ENCODE measurements around the gene SPAG17.
A peak's percentile ranks its signal among the peaks of the same experiment; 100 is the strongest.

Gene SPAG17

DNA sequence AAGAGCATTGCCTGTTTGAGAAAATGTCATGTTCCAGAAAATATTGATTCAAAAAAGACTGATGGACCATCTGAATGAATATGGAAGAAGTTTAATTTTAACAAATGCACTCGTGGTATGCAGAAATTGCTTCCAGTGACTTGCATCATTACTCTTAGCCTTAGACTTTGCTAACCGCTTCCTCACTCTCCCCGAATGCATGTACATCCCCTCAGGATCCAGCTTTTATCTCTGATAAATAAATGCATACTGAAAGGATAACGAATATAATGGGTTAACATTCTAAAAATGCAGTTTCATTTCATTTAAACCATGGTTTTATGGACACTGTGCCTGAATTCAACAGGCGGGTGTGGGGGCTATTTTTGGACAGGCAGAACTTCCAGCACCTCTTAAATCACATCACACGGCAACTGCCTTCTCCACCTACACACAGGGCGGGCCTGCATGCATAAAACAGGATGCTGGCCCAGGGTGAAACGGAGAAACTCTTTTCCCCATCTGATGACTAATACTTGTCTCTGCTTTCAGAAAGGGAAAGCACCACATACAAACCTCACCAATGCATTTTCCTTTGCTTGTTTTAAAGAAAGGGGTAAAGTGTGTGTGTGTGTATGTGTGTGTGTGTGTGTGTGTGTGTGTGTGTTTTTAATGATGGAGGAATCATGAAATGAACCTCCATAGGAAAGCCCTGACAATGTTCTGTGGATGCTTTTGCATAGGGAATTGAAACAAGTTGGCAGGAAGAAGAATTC is 48.7 kb downstream of the SPAG17 start:
- DNase-seq (ENCODE audit: low spot score): peak; percentile 55
- Histone ChIP-seq H3K4me3 (ENCODE audit: severe bottlenecking) (no peak overlapping the region), H3K4me1 (ENCODE audit: insufficient read depth, poor library complexity, severe bottlenecking) (peaks cover 15% of the 10 kb centered on the region), H3K27ac (ENCODE audit: poor library complexity, severe bottlenecking) (peak overlapping the region; percentile 23), H3K9me3 (ENCODE audit: severe bottlenecking) (no peaks in the 10 kb centered on the region), H3K27me3 (ENCODE audit: insufficient read depth, poor library complexity, severe bottlenecking) (no peaks in the 10 kb centered on the region), H3K36me3 (ENCODE audit: low read depth) (no peaks in the 10 kb centered on the region)
- TF ChIP-seq CTCF (IDR thresholded peaks at IDR 0.05; ENCODE audit: poor library complexity, severe bottlenecking): no peak
- ATAC-seq (ENCODE audit: low read depth): peak; percentile 96

DNA sequence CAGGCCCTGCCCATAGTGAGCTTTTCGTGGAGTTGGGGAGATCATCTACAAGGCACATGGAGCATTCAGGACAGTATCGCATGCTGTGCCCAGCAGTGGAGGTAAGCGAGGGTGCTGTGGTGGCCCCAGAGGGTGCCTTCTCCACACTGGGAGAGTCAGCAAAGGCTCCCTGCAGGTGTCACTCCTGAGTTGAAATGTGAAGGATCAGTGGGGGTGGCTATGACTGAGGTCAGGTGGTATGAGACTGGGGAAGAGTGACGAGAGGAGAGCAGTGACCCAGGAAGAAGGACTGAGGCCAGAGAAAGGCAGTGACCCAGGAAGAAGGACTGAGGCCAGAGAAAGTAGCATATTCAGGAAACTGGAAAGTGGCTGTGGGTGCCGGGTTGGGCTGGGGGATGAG is 53.0 kb downstream of the SPAG17 start:
- DNase-seq (ENCODE audit: low spot score): no peak

DNA sequence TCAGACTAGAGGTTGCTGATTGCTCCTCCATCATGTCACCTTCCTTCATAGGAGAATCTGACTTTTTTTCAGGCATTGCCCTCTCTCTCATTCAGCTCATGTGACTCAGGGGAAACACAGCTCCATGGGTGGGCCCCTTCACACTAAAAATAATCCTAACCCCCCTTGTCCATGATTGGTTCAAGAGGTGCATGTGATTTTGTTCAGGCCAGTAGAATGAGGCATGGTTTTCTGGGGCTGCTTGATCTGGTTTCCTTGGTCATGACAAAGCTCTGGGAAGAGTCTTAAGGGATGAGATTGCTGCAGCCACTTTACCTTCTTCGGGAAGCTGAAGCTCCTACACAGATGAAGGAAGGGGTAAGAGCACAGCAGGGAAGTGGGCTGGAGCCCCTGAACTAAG is 56.3 kb downstream of the SPAG17 start:
- Histone ChIP-seq H3K4me1 (ENCODE audit: insufficient read depth, poor library complexity, severe bottlenecking) (no peaks in the 10 kb centered on the region), H3K4me3 (ENCODE audit: severe bottlenecking) (no peak overlapping the region), H3K27me3 (ENCODE audit: insufficient read depth, poor library complexity, severe bottlenecking) (no peaks in the 10 kb centered on the region), H3K36me3 (ENCODE audit: low read depth) (no peaks in the 10 kb centered on the region), H3K9me3 (ENCODE audit: severe bottlenecking) (no peaks in the 10 kb centered on the region), H3K27ac (ENCODE audit: poor library complexity, severe bottlenecking) (no peak overlapping the region)
- DNase-seq (ENCODE audit: low spot score): no peak
- TF ChIP-seq CTCF (IDR thresholded peaks at IDR 0.05; ENCODE audit: poor library complexity, severe bottlenecking): no peak
- ATAC-seq (ENCODE audit: low read depth): no peak

More for the DNA sequence above, 53.0 kb downstream of the SPAG17 start:
- no peaks in the 10 kb centered on the region for H3K27me3 ChIP-seq (ENCODE audit: insufficient read depth, poor library complexity, severe bottlenecking)
- H3K4me3 ChIP-seq (ENCODE audit: severe bottlenecking): no peak overlapping the region
- H3K9me3 ChIP-seq (ENCODE audit: severe bottlenecking): no peaks in the 10 kb centered on the region
- TF ChIP-seq CTCF (IDR thresholded peaks at IDR 0.05; ENCODE audit: poor library complexity, severe bottlenecking): no peak
- peaks cover 10% of the 10 kb centered on the region for H3K4me1 ChIP-seq (ENCODE audit: insufficient read depth, poor library complexity, severe bottlenecking)
- H3K27ac ChIP-seq (ENCODE audit: poor library complexity, severe bottlenecking): no peak overlapping the region
- ATAC-seq (ENCODE audit: low read depth): no peak
- no peaks in the 10 kb centered on the region for H3K36me3 ChIP-seq (ENCODE audit: low read depth)

DNA sequence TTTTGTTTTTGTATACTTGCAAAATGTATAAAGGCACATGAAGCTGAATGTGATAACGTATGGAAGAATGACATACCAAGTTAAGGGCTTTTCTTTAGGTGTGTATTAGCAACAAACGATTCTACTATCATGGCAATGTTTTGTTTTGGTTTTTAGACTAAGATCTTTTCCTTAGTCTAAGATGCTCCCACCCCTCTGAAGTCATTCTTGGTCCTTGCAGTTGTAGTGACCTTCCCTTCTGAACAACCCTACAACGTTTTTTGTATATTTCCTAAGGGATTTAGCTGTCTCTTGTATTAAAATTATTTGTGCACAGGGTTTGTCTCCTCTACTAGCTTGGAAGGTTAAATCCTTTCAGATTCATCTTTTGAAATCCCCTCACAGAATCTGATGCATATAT is 61.0 kb downstream of the SPAG17 start:
- no peak overlapping the region for H3K4me3 ChIP-seq (ENCODE audit: severe bottlenecking)
- H3K9me3 ChIP-seq (ENCODE audit: severe bottlenecking): no peaks in the 10 kb centered on the region
- H3K36me3 ChIP-seq (ENCODE audit: low read depth): no peaks in the 10 kb centered on the region
- H3K27ac ChIP-seq (ENCODE audit: poor library complexity, severe bottlenecking): peak overlapping the region; percentile 76
- H3K4me1 ChIP-seq (ENCODE audit: insufficient read depth, poor library complexity, severe bottlenecking): peaks cover 28% of the 10 kb centered on the region
- TF ChIP-seq CTCF (IDR thresholded peaks at IDR 0.05; ENCODE audit: poor library complexity, severe bottlenecking): no peak
- no peak for DNase-seq (ENCODE audit: low spot score)
- H3K27me3 ChIP-seq (ENCODE audit: insufficient read depth, poor library complexity, severe bottlenecking): no peaks in the 10 kb centered on the region
- no peak for ATAC-seq (ENCODE audit: low read depth)
